Panc1 (cell line): ENCODE data around the gene MRPL24.

ENCODE experiments used
- POLR2AphosphoS5 ChIP-seq: IDR thresholded peaks from 2 replicates; pipeline ENCODE4 v1.6.1; 2012; ENCODE audit warnings: mild to moderate bottlenecking, low read depth, low read length, moderate library complexity
- SIN3A ChIP-seq: IDR thresholded peaks from 2 replicates; pipeline ENCODE4 v1.6.1; 2012; ENCODE audit warnings: low read depth, mild to moderate bottlenecking, low read length, moderate library complexity, borderline replicate concordance; ENCODE audit not compliant: insufficient read depth
- TCF7L2 ChIP-seq: IDR thresholded peaks from 2 replicates; pipeline ENCODE4 v1.6.1; 2011; ENCODE audit warnings: mild to moderate bottlenecking, low read depth, low read length, inconsistent platforms
- TF ChIP-seq, protein P1 (sequence below): fragments of 450-650 bp; IDR thresholded peaks from 2 replicates; pipeline ENCODE4 v1.5.1; 2017; ENCODE audit warnings: mild to moderate bottlenecking
- TF ChIP-seq, protein P2 (sequence below), 2 experiments: IDR thresholded peaks; 2 replicates each; pipeline ENCODE4 v1.6.1; 2011 to 2012; ENCODE audit warnings: low read depth in 2 of 2, control low read depth in 1 of 2, low read length in 1 of 2, mild to moderate bottlenecking in 1 of 2, moderate library complexity in 1 of 2; ENCODE audit not compliant: insufficient read depth in 1 of 2

DNA sequence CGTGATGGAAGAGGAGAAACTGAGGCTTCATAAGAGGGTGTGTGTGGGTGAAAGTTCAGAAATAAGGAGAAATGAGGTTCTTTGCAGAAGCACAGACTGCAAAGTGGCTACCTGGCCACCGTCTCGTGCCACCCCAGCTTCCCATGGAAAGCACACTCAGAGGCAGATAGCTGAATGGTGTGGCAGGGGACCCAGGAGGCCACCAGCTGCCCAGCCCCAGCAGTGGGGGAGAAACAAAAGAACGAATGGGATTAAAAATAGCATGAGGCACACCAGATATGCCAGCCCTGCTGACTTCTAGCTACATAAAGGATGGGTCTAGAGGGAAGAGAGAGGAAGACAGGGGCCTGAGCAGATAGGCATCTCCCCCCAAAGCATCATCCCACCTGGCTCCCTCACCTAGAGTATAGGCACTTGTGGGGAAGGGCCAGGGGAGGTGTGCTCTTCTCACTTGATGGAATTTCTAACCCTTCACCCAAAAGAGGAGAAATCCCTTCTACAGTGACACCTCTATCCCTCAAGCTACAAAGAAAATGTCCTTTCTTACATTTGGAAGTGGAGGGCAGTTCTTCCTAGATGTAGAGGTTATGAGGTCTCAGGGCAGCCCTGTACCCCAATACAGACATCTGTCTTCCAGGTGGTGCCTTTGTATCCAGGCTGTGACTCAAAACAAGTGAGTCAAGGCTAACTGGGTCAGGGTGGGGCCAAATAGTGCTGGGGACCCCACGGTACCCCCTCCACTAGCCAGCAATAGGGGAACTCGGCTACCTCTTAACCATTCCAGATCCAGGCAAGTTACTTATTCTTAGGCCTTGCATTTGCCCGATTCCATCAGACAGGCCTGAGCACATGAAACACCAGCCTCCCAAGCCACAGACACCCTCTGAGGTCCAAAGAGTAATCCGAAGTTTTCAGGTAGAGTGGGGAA is 7.1 kb upstream of the MRPL24 start:
- TF ChIP-seq, protein P1, sequence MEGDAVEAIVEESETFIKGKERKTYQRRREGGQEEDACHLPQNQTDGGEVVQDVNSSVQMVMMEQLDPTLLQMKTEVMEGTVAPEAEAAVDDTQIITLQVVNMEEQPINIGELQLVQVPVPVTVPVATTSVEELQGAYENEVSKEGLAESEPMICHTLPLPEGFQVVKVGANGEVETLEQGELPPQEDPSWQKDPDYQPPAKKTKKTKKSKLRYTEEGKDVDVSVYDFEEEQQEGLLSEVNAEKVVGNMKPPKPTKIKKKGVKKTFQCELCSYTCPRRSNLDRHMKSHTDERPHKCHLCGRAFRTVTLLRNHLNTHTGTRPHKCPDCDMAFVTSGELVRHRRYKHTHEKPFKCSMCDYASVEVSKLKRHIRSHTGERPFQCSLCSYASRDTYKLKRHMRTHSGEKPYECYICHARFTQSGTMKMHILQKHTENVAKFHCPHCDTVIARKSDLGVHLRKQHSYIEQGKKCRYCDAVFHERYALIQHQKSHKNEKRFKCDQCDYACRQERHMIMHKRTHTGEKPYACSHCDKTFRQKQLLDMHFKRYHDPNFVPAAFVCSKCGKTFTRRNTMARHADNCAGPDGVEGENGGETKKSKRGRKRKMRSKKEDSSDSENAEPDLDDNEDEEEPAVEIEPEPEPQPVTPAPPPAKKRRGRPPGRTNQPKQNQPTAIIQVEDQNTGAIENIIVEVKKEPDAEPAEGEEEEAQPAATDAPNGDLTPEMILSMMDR, result no peak
- TF ChIP-seq POLR2AphosphoS5 (no peak), SIN3A (no peak), TCF7L2 (no peak)
- TF ChIP-seq, protein P2, sequence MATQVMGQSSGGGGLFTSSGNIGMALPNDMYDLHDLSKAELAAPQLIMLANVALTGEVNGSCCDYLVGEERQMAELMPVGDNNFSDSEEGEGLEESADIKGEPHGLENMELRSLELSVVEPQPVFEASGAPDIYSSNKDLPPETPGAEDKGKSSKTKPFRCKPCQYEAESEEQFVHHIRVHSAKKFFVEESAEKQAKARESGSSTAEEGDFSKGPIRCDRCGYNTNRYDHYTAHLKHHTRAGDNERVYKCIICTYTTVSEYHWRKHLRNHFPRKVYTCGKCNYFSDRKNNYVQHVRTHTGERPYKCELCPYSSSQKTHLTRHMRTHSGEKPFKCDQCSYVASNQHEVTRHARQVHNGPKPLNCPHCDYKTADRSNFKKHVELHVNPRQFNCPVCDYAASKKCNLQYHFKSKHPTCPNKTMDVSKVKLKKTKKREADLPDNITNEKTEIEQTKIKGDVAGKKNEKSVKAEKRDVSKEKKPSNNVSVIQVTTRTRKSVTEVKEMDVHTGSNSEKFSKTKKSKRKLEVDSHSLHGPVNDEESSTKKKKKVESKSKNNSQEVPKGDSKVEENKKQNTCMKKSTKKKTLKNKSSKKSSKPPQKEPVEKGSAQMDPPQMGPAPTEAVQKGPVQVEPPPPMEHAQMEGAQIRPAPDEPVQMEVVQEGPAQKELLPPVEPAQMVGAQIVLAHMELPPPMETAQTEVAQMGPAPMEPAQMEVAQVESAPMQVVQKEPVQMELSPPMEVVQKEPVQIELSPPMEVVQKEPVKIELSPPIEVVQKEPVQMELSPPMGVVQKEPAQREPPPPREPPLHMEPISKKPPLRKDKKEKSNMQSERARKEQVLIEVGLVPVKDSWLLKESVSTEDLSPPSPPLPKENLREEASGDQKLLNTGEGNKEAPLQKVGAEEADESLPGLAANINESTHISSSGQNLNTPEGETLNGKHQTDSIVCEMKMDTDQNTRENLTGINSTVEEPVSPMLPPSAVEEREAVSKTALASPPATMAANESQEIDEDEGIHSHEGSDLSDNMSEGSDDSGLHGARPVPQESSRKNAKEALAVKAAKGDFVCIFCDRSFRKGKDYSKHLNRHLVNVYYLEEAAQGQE (IDR thresholded peaks at IDR 0.05; ENCODE audit: insufficient read depth in 1 of 2, low read depth in 2 of 2, low read length in 1 of 2), result no peak
